CD4-positive, alpha-beta T cell treated with Interleukin-15 for 4 hours (primary cell): ENCODE results near the gene KMT2C.
"Not testable (repeated sequence)": the region's sequence is repeated elsewhere in the genome, so short reads cannot be mapped to it uniquely, and the experiment has no call there.

Experiments used
- DNase-seq: peaks from one replicate; pipeline ENCODE4 v3.0.0-alpha.2; 2020; ENCODE audit warnings: low spot score

The KMT2C gene

GRCh38 chr7:152435384-152436110 is at the start of gene KMT2C:
TSS of gene KMT2C (minus strand) at chr7:152436003. CDS start at chr7:152435786, 217 bp downstream.
- DNase-seq = peak; percentile 41

DNA sequence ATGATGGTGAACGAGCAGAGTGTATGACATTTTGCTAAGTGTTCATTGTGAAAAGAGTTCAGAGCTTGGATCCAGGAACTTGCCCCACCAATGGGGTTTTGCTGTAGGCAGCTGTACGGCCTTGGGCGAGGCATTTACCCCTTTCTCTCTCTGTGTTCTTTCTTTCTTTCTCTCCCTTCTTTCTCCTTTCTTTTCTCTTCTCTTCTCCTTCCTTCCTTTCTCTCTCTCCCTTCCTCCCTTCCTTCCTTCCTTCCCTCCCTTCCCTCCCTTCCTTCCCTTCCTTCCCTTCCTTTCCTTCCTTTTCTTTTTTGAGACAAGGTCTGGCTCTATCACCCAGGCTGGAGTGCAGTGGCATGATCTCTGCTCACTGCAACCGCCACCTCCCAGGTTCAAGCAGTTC is 45.3 kb upstream of the KMT2C start:
- no peak for DNase-seq

DNA sequence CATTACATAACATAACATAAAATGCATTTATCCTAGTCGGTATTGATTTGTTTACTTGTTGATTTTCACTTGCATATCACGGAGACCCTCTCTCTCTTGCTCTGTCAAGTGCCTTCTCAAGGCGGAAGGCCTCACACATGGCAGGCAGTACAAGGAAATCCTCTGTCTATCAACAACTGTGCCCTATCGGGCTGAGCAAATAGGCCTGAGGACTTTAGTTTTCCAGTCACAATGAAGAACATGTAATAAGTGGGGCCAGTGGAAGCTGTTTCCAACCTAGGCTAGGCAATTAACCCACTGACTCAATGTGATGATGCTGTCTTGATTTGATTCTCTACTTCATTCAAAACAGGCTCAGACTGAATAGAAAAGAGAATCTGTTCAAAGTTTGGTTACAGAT is 44.9 kb upstream of the KMT2C start:
- no peak for DNase-seq

- no peak for DNase-seq
Measured at GRCh38 chr7:152479595-152479994, 43.8 kb upstream of the KMT2C start.

- DNase-seq = no peak
Measured at GRCh38 chr7:152478140-152478539, 42.3 kb upstream of the KMT2C start.

DNA sequence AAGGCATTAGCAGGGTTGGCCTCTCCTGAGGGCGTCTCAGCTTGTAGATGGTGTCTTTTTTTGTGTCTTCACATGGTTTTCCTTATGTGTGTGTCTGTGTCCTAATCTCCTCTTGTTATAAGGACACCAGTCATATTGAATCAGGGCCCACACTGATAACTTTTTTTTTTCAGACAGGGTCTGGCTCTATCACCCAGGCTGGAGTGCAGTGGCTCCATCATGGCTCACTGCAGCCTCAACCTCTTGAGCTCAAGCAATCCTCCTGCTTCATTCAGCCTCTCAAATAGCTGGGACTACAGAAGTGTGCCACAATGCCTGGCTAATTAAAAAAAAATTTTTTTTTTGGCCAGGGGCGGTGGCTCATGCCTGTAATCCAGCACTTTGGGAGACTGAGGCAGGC is 41.3 kb upstream of the KMT2C start:
- DNase-seq = no peak

GRCh38 chr7:152476551-152476950 is 40.7 kb upstream of the KMT2C start:
- DNase-seq = no peak

DNA sequence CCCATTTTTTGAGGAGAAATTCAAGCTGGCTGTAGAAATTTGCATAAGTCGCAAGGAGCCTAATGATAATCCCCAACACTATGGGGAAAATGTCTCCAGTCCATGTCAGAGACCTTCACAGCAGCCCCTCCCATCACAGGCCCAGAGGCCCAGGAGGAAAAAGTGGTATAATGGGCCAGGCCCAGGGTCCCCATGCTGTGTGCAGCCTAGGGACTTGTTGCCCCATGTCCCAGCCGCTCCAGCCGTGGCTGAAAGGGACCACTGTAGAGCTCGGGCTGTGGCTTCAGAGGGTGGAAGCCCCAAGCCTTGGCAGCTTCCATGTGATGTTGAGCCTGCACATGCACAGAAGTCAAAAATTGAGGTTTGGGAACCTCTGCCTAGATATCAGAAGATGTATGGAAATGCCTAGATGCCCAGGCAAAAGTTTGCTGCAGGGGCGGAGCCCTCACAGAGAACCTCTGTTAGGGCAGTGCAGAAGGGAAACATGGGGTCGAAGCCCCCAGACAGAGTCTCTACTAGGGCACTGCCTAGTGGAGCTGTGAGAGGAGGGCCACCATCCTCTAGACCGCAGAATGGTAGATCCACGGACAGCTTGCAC is 35.3 kb upstream of the KMT2C start:
- DNase-seq = not testable (repeated sequence)

DNA sequence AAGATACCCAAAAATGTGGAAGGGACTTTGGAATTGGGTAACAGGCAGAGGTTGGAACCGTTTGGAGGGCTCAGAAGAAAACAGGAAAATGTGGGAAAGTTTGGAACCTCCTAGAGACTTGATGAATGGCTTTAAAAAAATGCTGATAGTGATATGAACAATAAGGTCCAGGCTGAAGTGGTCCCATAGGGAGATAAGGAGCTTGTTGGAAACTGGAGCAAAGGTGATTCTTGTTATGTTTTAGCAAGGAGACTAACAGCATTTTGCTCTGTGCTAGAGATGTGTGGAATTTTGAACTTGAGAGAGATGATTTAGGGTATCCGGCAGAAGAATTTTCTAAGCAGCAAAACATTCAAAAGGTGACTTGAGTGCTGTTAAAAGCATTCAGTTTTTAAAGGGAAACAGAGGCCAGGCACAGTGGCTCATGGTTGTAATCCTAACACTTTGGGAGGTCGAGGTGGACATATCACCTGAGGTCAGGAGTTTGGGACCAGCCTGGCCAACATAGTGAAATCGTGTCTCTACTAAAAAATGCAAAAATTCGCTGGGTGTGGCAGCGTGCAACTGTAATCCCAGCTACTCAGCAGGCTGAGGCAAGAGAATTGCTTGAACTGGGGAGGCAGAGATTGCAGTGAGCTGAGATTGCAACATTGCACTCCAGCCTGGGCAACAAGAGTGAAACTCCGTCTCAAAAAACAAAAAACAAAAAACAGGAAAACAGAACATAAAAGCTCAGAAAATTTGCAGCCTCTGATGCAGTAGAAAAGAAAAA is 34.6 kb upstream of the KMT2C start:
- not testable (repeated sequence) for DNase-seq

- not testable (repeated sequence) for DNase-seq
Measured at GRCh38 chr7:152469576-152469975, 33.8 kb upstream of the KMT2C start.

DNA sequence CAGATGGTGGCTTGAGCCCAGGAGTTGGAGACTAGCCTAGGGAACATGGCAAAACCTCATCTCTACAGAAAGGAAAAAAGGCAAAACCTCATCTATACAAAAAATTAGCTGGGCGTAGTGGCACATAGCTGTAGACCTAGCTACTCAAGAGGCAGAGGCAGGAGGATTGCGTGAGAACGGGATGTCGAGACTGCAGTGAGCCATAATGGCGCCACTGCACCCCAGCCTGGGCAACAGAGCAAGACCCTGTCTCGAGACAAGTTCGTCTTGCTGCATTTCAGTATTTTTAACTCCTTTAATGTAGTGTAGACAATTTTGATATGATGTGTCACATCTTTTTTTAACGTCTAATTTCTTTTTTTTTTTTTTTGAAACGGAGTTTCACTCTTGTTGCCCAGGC is 31.4 kb upstream of the KMT2C start:
- no peak for DNase-seq

DNA sequence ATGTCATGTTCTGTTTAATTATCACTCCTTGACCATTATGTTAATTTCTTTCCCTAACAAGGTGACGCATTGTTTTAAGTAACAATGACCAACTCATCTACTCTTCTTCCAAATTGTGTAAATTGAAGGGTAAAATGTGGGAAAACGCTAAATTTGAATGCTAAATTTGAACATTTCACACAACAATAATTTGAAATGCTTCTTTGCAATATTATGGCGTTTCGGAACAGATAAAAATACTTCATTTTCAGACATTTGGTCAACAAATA is 29.2 kb upstream of the KMT2C start:
- no peak for DNase-seq

DNA sequence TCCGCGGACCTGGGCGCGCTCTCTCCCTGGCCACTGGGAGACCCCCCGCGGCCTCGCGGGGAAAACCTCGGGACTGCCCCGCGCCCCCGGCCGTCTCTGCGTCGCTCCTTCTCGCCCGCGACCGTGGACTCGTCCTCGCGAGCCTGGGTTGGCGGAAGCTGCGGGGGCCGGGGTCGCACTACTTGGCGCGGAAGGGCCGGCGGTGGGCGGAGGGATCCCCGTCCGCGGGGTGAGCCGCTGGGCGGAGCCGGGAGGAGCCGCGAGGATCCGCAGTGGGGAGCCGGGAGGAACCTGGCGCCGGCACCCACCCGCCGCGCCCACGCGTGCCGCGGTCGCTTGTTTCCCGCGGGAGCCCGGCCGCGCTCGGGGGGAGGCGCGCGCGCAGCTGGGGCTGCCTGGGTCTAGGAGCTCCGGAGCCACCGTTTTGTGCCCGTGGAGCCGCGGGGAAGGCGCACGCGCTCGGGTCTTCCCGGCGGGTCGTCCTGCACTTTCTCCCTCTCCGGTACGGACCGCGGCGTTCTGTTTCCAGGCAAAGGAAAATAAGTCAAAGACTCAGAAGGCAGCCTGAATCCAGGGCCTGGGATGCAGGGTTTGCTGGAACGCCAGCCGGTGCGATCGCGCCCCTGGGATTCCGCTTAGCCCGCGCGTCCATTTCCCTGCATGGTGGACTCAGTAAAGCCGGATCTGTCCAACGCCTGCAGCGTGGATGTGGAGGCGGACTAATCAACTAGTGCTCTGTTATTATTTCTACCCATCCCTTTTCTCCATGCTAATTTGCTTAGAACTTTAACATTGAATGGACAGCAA is 28.7 kb upstream of the KMT2C start:
- DNase-seq = peak; percentile 53

- peak; percentile 100 for DNase-seq
Measured at GRCh38 chr7:152463709-152464311, 28.0 kb upstream of the KMT2C start.

DNA sequence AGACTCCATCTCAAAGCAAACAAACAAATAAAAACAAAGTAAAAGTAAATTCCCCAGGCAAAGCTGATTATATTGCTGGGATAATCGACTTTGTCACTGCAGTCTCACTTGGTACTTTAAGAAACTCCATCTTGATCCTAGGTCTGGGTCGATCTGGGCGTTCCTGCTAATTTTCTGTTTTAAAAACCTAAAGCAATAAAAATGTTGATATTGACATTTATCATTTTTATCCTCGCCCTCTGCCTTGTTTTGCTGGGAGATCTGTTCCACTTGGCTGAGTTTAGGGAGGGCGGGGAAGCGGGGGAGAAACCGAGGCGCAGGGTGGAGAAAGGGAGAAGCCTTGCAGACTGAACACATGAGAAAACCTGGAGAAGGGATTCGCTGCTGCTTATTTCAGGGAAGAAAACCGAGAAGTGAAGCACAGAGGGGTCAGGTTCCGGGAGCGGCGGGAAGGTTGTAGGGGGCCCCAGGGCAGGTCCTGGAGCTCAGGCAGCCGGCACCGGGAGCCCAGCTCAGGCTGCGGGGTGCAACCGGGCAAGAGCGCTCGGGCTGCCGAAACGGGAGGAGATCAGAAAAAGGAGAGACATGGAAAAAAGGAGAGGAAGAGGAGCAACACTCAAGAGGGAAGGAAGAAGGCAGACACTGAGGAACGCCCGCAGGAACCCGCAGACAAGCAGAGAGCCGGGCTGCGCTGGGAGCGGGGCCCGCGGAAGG is 27.3 kb upstream of the KMT2C start:
- DNase-seq = no peak

- no peak for DNase-seq
Measured at GRCh38 chr7:152459724-152460251, 24.0 kb upstream of the KMT2C start.

DNA sequence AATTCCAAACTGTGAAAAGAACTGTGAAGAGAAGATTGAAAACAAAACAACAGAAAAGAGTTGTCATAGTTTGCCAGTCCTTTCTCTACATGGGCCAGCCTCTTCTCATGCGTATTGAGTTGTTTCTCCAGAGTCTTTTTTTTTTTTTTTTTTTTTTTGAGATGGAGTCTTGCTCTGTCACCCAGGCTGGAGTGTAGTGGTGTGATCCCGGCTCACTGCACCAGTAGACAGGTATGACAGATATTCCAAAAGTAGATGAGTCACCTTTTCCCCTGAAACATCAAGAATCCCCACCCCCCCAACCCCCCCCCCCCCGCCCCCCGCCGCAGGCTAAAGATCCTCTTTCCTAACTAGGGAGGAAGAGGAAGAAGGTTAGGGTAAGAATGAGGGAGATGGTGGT is 15.6 kb upstream of the KMT2C start:
- no peak for DNase-seq

DNA sequence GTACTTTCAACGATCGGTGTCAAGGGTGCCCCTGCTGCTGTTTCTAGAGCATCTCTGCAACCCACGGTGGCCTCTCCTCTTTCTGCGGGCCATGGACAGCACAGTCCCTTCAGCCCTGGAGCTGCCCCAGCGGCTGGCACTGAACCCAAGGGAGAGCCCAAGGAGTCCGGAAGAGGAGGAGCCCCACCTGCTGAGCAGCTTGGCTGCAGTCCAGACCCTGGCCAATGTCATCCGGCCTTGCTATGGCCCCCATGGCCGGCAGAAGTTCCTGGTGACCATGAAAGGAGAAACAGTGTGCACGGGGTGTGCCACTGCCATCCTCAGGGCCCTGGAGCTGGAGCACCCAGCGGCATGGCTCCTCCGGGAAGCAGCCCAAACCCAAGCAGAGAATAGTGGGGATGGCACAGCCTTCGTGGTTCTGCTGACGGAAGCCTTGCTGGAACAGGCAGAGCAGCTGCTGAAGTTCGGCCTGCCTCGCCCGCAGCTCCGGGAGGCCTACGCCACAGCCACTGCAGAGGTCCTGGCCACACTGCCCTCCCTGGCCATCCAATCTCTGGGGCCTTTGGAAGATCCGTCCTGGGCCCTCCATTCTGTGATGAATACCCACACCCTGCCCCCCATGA is 9.7 kb upstream of the KMT2C start:
- DNase-seq = not testable (repeated sequence)

GRCh38 chr7:152443586-152443985 is 7.8 kb upstream of the KMT2C start:
- no peak for DNase-seq

- DNase-seq = no peak
Measured at GRCh38 chr7:152442330-152442835, 6.6 kb upstream of the KMT2C start.
